Measurements from ENCODE around the gene CNGA2.

DNA sequence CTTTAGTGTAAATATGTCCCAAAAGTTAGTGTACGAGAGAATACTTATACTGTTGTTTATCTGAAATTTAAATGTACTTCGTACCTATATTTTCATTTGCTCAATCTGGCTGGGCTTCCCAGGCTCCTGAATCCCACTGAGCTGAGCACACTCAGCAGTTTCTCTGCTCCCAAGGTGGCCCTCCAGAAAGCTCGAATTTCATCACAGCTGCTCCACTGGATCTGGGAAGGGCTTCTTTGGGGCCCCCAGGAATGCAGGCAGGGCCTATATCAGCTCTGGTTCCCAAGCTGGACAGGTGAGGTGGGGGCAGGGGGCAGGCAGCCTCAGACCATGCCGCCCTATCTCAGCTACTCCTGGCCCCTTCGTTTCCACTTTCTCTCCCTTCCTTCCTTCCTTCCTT lies 20.2 kb upstream of the CNGA2 start:
- TF ChIP-seq, protein P1, sequence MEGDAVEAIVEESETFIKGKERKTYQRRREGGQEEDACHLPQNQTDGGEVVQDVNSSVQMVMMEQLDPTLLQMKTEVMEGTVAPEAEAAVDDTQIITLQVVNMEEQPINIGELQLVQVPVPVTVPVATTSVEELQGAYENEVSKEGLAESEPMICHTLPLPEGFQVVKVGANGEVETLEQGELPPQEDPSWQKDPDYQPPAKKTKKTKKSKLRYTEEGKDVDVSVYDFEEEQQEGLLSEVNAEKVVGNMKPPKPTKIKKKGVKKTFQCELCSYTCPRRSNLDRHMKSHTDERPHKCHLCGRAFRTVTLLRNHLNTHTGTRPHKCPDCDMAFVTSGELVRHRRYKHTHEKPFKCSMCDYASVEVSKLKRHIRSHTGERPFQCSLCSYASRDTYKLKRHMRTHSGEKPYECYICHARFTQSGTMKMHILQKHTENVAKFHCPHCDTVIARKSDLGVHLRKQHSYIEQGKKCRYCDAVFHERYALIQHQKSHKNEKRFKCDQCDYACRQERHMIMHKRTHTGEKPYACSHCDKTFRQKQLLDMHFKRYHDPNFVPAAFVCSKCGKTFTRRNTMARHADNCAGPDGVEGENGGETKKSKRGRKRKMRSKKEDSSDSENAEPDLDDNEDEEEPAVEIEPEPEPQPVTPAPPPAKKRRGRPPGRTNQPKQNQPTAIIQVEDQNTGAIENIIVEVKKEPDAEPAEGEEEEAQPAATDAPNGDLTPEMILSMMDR (IDR thresholded peaks at IDR 0.05): no peak
- no peak for TF ChIP-seq POLR2A (IDR thresholded peaks at IDR 0.05)
